HepG2 (cell line): ENCODE measurements around the gene RTEL1. TPM values are rescaled to one million over a fixed set of nuclear protein-coding genes. Genes with fewer than 3 reads are reported as not detected.

Experiments
- BRD4 ChIP-seq: sonication (generic); formaldehyde crosslinking; IDR thresholded peaks from 2 replicates; pipeline ENCODE4 v1.4.0; 2020; ENCODE audit warnings: missing genetic modification reagents
- CEBPG ChIP-seq: IDR thresholded peaks from 2 replicates; pipeline ENCODE4 v1.6.1; 2016
- FOXO1 ChIP-seq: sonication (generic); formaldehyde crosslinking; IDR thresholded peaks from 2 replicates; pipeline ENCODE4 v1.4.0; 2020; ENCODE audit warnings: missing genetic modification reagents
- GFI1 ChIP-seq: sonication (generic); formaldehyde crosslinking; IDR thresholded peaks from 2 replicates; pipeline ENCODE4 v1.5.0; 2020; ENCODE audit warnings: missing genetic modification reagents, mild to moderate bottlenecking, borderline replicate concordance
- GTF2F1 ChIP-seq: fragments of 150-350 bp; IDR thresholded peaks from 2 replicates; pipeline ENCODE4 v1.6.1; 2014; ENCODE audit warnings: low read length
- HMGA1 ChIP-seq: sonication (generic); formaldehyde crosslinking; conservative IDR thresholded peaks from 2 replicates; pipeline ENCODE4 v1.4.0; 2020; ENCODE audit warnings: missing genetic modification reagents
- JDP2 ChIP-seq: sonication (generic); formaldehyde crosslinking; IDR thresholded peaks from 2 replicates; pipeline ENCODE4 v1.8.1; 2022; ENCODE audit warnings: missing genetic modification reagents, borderline replicate concordance
- LCORL ChIP-seq, 2 experiments: fragments of 450-650 bp in 1 of 2; sonication (generic) in 1 of 2; formaldehyde crosslinking in 1 of 2; IDR thresholded peaks; 2 replicates each; pipeline versions ENCODE4 v1.5.0 to v1.6.1; 2017 to 2020; ENCODE audit warnings: antibody characterized with exemption in 1 of 2, missing genetic modification reagents in 1 of 2
- REST ChIP-seq, 2 experiments: IDR thresholded peaks; 2 replicates each; pipeline ENCODE4 v1.6.1; 2011 to 2012; ENCODE audit warnings: low read length in 2 of 2, borderline replicate concordance in 1 of 2, low read depth in 1 of 2, mild to moderate bottlenecking in 1 of 2, moderate library complexity in 1 of 2
- ZFYVE20 ChIP-seq: sonication (generic); formaldehyde crosslinking; IDR thresholded peaks from 2 replicates; pipeline ENCODE4 v1.8.0; 2023; ENCODE audit warnings: low read depth, mild to moderate bottlenecking, moderate library complexity, missing genetic modification reagents, borderline replicate concordance
- ZMYM2 ChIP-seq: sonication (generic); formaldehyde crosslinking; IDR thresholded peaks from 2 replicates; pipeline ENCODE4 v1.8.0; 2022; ENCODE audit warnings: mild to moderate bottlenecking, missing genetic modification reagents
- ZNF687 ChIP-seq: sonication (generic); formaldehyde crosslinking; IDR thresholded peaks from 2 replicates; pipeline ENCODE4 v1.5.1; 2020; ENCODE audit warnings: mild to moderate bottlenecking, missing genetic modification reagents, moderate library complexity
- ZNF704 ChIP-seq: sonication (generic); formaldehyde crosslinking; IDR thresholded peaks from 2 replicates; pipeline ENCODE4 v1.8.1; 2023; ENCODE audit warnings: mild to moderate bottlenecking, inconsistent platforms, moderate library complexity, missing genetic modification reagents, borderline replicate concordance
- ZNF710 ChIP-seq: sonication (generic); formaldehyde crosslinking; IDR thresholded peaks from 2 replicates; pipeline ENCODE4 v1.5.0; 2020; ENCODE audit warnings: mild to moderate bottlenecking, missing genetic modification reagents, borderline replicate concordance
- ZNF879 ChIP-seq: sonication (generic); formaldehyde crosslinking; IDR thresholded peaks from 2 replicates; pipeline ENCODE4 v1.8.1; 2023; ENCODE audit warnings: missing genetic modification reagents
- polyA plus RNA-seq, 8 experiments: library from polyadenylated mRNA; depleted of rRNA in 3 of 8; stranded (reverse) in 7 of 8; unstranded in 1 of 8; fragments of >200 nt; fragmentation: Illumina TruSeq in 4 of 8; extraction: Trizol in 4 of 8; gene quantifications; 2 replicates each; pipeline versions ENCODE4 v1.2.1 to v1.2.3, GENCODE V29; 2011 to 2016; ENCODE audit warnings: low read depth in 4 of 8, missing spikeins in 1 of 8, mixed read lengths in 1 of 8; ENCODE audit not compliant: insufficient read depth in 1 of 8
- total RNA-seq, 5 experiments: library from RNA; depleted of rRNA; stranded (reverse); fragments of >200 nt; fragmentation: Illumina TruSeq; extraction: Trizol; gene quantifications; 2 replicates each; pipeline ENCODE4 v1.2.3, GENCODE V29; 2016; ENCODE audit warnings: low read depth in 1 of 5

RTEL1 gene
- total and polyA plus RNA-seq, 2 of the 13 experiments (the other 11 are each of a cell fraction or from before 2014, with no cell fraction given), result 21.8 to 36.4 TPM

GRCh38 chr20:63653041-63653973 lies 4.8 kb upstream of the RTEL1 start, which contains the start of gene STMN3 (continued):
- TF ChIP-seq HMGA1 (CRISPR knock-in tag) (no peak), ZNF687 (CRISPR knock-in tag) (peak; percentile 73), CEBPG (CRISPR knock-in tag) (peak; percentile 65), LCORL (IDR thresholded peaks at IDR 0.05) (no peak), LCORL (CRISPR knock-in tag; IDR thresholded peaks at IDR 0.05) (peak; percentile 89), ZNF879 (CRISPR knock-in tag) (peak; percentile 99), ZMYM2 (CRISPR knock-in tag) (peak; percentile 79), FOXO1 (CRISPR knock-in tag) (peak; percentile 95), ZNF704 (CRISPR knock-in tag) (peak; percentile 96; the same call in 1 of the 2 replicates), GFI1 (CRISPR knock-in tag) (peak; percentile 58), REST (IDR thresholded peaks at IDR 0.05; ENCODE audit: borderline replicate concordance in 1 of 2, low read depth in 1 of 2, low read length in 2 of 2) (peak; percentile 95 to 99), JDP2 (peak; percentile 92; the same call in 1 of the 2 replicates), ZFYVE20 (CRISPR knock-in tag) (peak; percentile 98; the same call in 1 of the 2 replicates), ZNF710 (CRISPR knock-in tag) (0 out of 2 replicates have a peak, but pooled peaks have one; percentile 41), BRD4 (CRISPR knock-in tag) (no peak; the same call in 1 of the 2 replicates), GTF2F1 (no peak)
